GM19240 (cell line): Measurements from ENCODE around the gene PCDH1.
A peak's percentile ranks its signal among the peaks of the same experiment; 100 is the strongest.
"Not testable (repeated sequence)": the region's sequence is repeated elsewhere in the genome, so short reads cannot be mapped to it uniquely, and the experiment has no call there.

ENCODE experiments used
- DNase-seq: peaks from one replicate; pipeline ENCODE4 v3.0.0; 2011; ENCODE audit warnings: low spot score; ENCODE audit not compliant: insufficient read length

The PCDH1 gene

GRCh38 chr5:141835928-141836670 is 42.1 kb downstream of the PCDH1 start:
- no peak for DNase-seq

GRCh38 chr5:141834331-141834730 is 43.9 kb downstream of the PCDH1 start:
- no peak for DNase-seq

GRCh38 chr5:141832131-141832530 is 46.1 kb downstream of the PCDH1 start:
- no peak for DNase-seq

GRCh38 chr5:141828162-141828561 is 50.0 kb downstream of the PCDH1 start:
- DNase-seq: no peak

- DNase-seq: no peak
These were observed 51.5 kb downstream of the PCDH1 start for GRCh38 chr5:141826674-141827073.

- no peak for DNase-seq
These were observed 52.2 kb downstream of the PCDH1 start for GRCh38 chr5:141825791-141826560.

- no peak for DNase-seq
These were observed 53.0 kb downstream of the PCDH1 start for GRCh38 chr5:141825241-141825671.

GRCh38 chr5:141824717-141825116 is 53.5 kb downstream of the PCDH1 start:
- no peak for DNase-seq

GRCh38 chr5:141823056-141823455 is 55.2 kb downstream of the PCDH1 start:
- no peak for DNase-seq

- no peak for DNase-seq
These were observed 56.1 kb downstream of the PCDH1 start for GRCh38 chr5:141822144-141822543.

GRCh38 chr5:141821430-141821925 is 56.7 kb downstream of the PCDH1 start:
- no peak for DNase-seq

- not testable (repeated sequence) for DNase-seq
These were observed 57.5 kb downstream of the PCDH1 start for GRCh38 chr5:141820686-141821085.

- no peak for DNase-seq
These were observed 60.6 kb downstream of the PCDH1 start for GRCh38 chr5:141817631-141818030.

- no peak for DNase-seq
These were observed 61.4 kb downstream of the PCDH1 start for GRCh38 chr5:141816598-141817399.

- no peak for DNase-seq
These were observed 62.4 kb downstream of the PCDH1 start for GRCh38 chr5:141815796-141816180.

- DNase-seq: no peak
These were observed 63.0 kb downstream of the PCDH1 start for GRCh38 chr5:141815051-141815795.

GRCh38 chr5:141814064-141814964 is 63.9 kb downstream of the PCDH1 start:
- DNase-seq: peak; percentile 35

GRCh38 chr5:141812512-141812911 is 65.7 kb downstream of the PCDH1 start:
- DNase-seq: no peak

- DNase-seq: peak; percentile 59
These were observed 66.7 kb downstream of the PCDH1 start for GRCh38 chr5:141811287-141812155.
